ENCODE results near the gene ATF1.
"Not testable (repeated sequence)": the region's sequence is repeated elsewhere in the genome, so short reads cannot be mapped to it uniquely, and the experiment has no call there.

Gene ATF1

GRCh38 chr12:50806176-50806575, 42.3 kb downstream of the ATF1 start:
- TF ChIP-seq ZFX (IDR thresholded peaks at IDR 0.05) (no peak), CTCF (conservative IDR thresholded peaks at IDR 0.05) (no peak)
- no peak overlapping the region for H3K27ac ChIP-seq

GRCh38 chr12:50809131-50809530, 45.2 kb downstream of the ATF1 start:
- H3K27ac ChIP-seq, result not testable (repeated sequence)

- H3K27ac ChIP-seq, result not testable (repeated sequence)
Observed at GRCh38 chr12:50814921-50815320, 51.0 kb downstream of the ATF1 start.

- TF ChIP-seq CTCF (conservative IDR thresholded peaks at IDR 0.05) (no peak), ZFX (IDR thresholded peaks at IDR 0.05) (no peak)
- no peak overlapping the region for H3K27ac ChIP-seq
Observed at GRCh38 chr12:50820177-50820576, 56.3 kb downstream of the ATF1 start.

GRCh38 chr12:50822082-50822481, 58.2 kb downstream of the ATF1 start:
- TF ChIP-seq CTCF (conservative IDR thresholded peaks at IDR 0.05), result no peak
- no peak for TF ChIP-seq ZFX (IDR thresholded peaks at IDR 0.05)
- H3K27ac ChIP-seq, result no peak overlapping the region

- H3K27ac ChIP-seq, result not testable (repeated sequence)
Observed at GRCh38 chr12:50823724-50824123, 59.8 kb downstream of the ATF1 start.

- TF ChIP-seq CTCF (conservative IDR thresholded peaks at IDR 0.05) (no peak), ZFX (IDR thresholded peaks at IDR 0.05) (no peak)
- no peak overlapping the region for H3K27ac ChIP-seq
Observed at GRCh38 chr12:50824914-50825313, 61.0 kb downstream of the ATF1 start.

GRCh38 chr12:50825372-50825838, 61.5 kb downstream of the ATF1 start:
- no peak overlapping the region for H3K27ac ChIP-seq

GRCh38 chr12:50828121-50828520, 64.2 kb downstream of the ATF1 start:
- H3K27ac ChIP-seq, result no peak overlapping the region

More at GRCh38 chr12:50825372-50825838, 61.5 kb downstream of the ATF1 start:
- TF ChIP-seq CTCF (conservative IDR thresholded peaks at IDR 0.05), result peak; percentile 69
- TF ChIP-seq ZFX (IDR thresholded peaks at IDR 0.05), result no peak

More at GRCh38 chr12:50828121-50828520, 64.2 kb downstream of the ATF1 start:
- no peak for TF ChIP-seq ZFX (IDR thresholded peaks at IDR 0.05)
- TF ChIP-seq CTCF (conservative IDR thresholded peaks at IDR 0.05), result no peak

Data from C4-2B (cell line).